HepG2 (cell line): ENCODE measurements around the gene INHBB. TPM values are rescaled to one million over a fixed set of nuclear protein-coding genes. Genes with fewer than 3 reads are reported as not detected.

Experiments
- ATAC-seq: fragments of 200-7000 bp; cut with Tn5 transposase; 3 replicates; pipeline ENCODE4 v1.9.1; 2020; ENCODE audit warnings: mild to moderate bottlenecking, moderate library complexity
- BruUV-seq: library from RNA; stranded (reverse); fragments of 400-500 nt; replicated peaks from 2 replicates; lab custom pipeline; 2021; lab: Mats Ljungman, UMichigan
- CTCF ChIA-PET: fragments of 300-600 bp; formaldehyde crosslinking; extraction: SDS; loops from one replicate; lab custom pipeline; 2021; ENCODE audit warnings: low total read pairs, inconsistent platforms, low intra/inter-chr PET ratio; lab: Yijun Ruan, JAX
- POLR2A ChIA-PET: fragments of 350-600 bp; sonication (Branson Sonifier 250); formaldehyde crosslinking; loops from one replicate; lab custom pipeline; 2020; ENCODE audit warnings: antibody characterized with exemption, inconsistent platforms; lab: Yijun Ruan, JAX
- DNase-seq: peaks from one replicate; pipeline ENCODE4 v3.0.0-alpha.2; 2015; ENCODE audit warnings: low spot score
- FAIRE-seq: peaks from 3 replicates; lab custom pipeline; 2011; peaks lifted over from hg19 to GRCh38; lab: Jason Lieb, UNC
- H2AFZ ChIP-seq: one replicate; pipeline ENCODE4 v1.6.1; 2011; ENCODE audit warnings: low read length, inconsistent platforms
- H3K27ac ChIP-seq: fragments of 300-600 bp; 3 replicates; pipeline ENCODE4 v1.8.0; 2011; ENCODE audit warnings: mixed run types, mild to moderate bottlenecking, mixed read lengths, low read length, inconsistent platforms; ENCODE audit not compliant: insufficient read depth; ENCODE audit errors: extremely low read length
- H3K27me3 ChIP-seq, 2 experiments: fragments of 200-600 bp in 1 of 2; 2 replicates in 1 of 2; 3 replicates in 1 of 2; pipeline versions ENCODE4 v1.6.0 to v1.8.0; 2011; ENCODE audit warnings: low read length in 2 of 2, mild to moderate bottlenecking in 2 of 2, moderate library complexity in 2 of 2, inconsistent platforms in 1 of 2; ENCODE audit not compliant: insufficient read depth in 2 of 2, control insufficient read depth in 1 of 2
- H3K36me3 ChIP-seq, 2 experiments: fragments of 200-600 bp in 1 of 2; replicated peaks in 1 of 2; 2 replicates in 1 of 2; 3 replicates in 1 of 2; pipeline versions ENCODE4 v1.5.1 to v1.8.0; 2011; ENCODE audit warnings: low read length in 2 of 2, inconsistent platforms in 1 of 2; ENCODE audit not compliant: insufficient read depth in 2 of 2, control insufficient read depth in 1 of 2
- H3K4me1 ChIP-seq: 2 replicates; pipeline ENCODE4 v1.5.1; 2012; ENCODE audit warnings: low read length, inconsistent platforms; ENCODE audit not compliant: insufficient read depth
- H3K4me2 ChIP-seq: 2 replicates; pipeline ENCODE4 v1.6.0; 2011; ENCODE audit warnings: low read depth, low read length, inconsistent platforms
- H3K4me3 ChIP-seq, 3 experiments: fragments of 200-600 bp in 1 of 3; sonication (generic), shearing (Covaris generic) in 1 of 3; replicated peaks in 1 of 3; 2 replicates each; pipeline ENCODE4 v1.5.1; 2011 to 2016; ENCODE audit warnings: low read length in 3 of 3, inconsistent platforms in 2 of 3, low read depth in 2 of 3, mild to moderate bottlenecking in 2 of 3, control low read depth in 1 of 3, mixed read lengths in 1 of 3; ENCODE audit not compliant: insufficient read depth in 1 of 3
- H3K79me2 ChIP-seq: one replicate; pipeline ENCODE4 v1.6.1; 2011; ENCODE audit warnings: low read length, inconsistent platforms; ENCODE audit not compliant: insufficient read depth
- H3K9ac ChIP-seq: 2 replicates; pipeline ENCODE4 v1.6.0; 2011; ENCODE audit warnings: mild to moderate bottlenecking, low read depth, low read length, inconsistent platforms; ENCODE audit not compliant: insufficient read depth
- H3K9me3 ChIP-seq: 2 replicates; pipeline ENCODE4 v1.5.1; 2012; ENCODE audit warnings: mild to moderate bottlenecking, low read length
- H4K20me1 ChIP-seq: 2 replicates; pipeline ENCODE4 v1.6.0; 2011; ENCODE audit warnings: inconsistent platforms, mild to moderate bottlenecking, low read length, moderate library complexity; ENCODE audit not compliant: insufficient read depth
- CREB3 ChIP-seq: sonication (generic); formaldehyde crosslinking; IDR thresholded peaks from 2 replicates; pipeline ENCODE4 v1.5.0; 2020; ENCODE audit warnings: missing genetic modification reagents
- FOXO4 ChIP-seq: sonication (generic); formaldehyde crosslinking; conservative IDR thresholded peaks from 2 replicates; pipeline ENCODE4 v1.8.1; 2023; ENCODE audit warnings: missing genetic modification reagents
- MAF1 ChIP-seq: sonication (generic); formaldehyde crosslinking; IDR thresholded peaks from 2 replicates; pipeline ENCODE4 v1.5.0; 2020; ENCODE audit warnings: missing genetic modification reagents, borderline replicate concordance
- PTBP1 ChIP-seq: fragments of 200-400 bp; formaldehyde crosslinking; IDR thresholded peaks from 2 replicates; pipeline ENCODE4 v1.6.1; 2018; ENCODE audit warnings: low read length, low read depth; ENCODE audit not compliant: poor library complexity, severe bottlenecking
- REXO4 ChIP-seq: sonication (generic); formaldehyde crosslinking; IDR thresholded peaks from 2 replicates; pipeline ENCODE4 v1.8.0; 2022; ENCODE audit warnings: missing genetic modification reagents, mild to moderate bottlenecking, borderline replicate concordance
- TCF12 ChIP-seq, 2 experiments: fragments of 450-650 bp in 1 of 2; sonication (generic) in 1 of 2; formaldehyde crosslinking in 1 of 2; IDR thresholded peaks; 2 replicates each; pipeline versions ENCODE4 v1.6.1 to v1.8.0; 2017 to 2022; ENCODE audit warnings: antibody characterized with exemption in 1 of 2, mild to moderate bottlenecking in 1 of 2, missing genetic modification reagents in 1 of 2, moderate library complexity in 1 of 2
- ZNF24 ChIP-seq: fragments of 450-650 bp; IDR thresholded peaks from 2 replicates; pipeline ENCODE4 v1.6.1; 2017; ENCODE audit warnings: antibody characterized with exemption, mild to moderate bottlenecking
- ZNF263 ChIP-seq: sonication (generic); formaldehyde crosslinking; IDR thresholded peaks from 2 replicates; pipeline ENCODE4 v1.4.0; 2020; ENCODE audit warnings: missing genetic modification reagents
- ZNF431 ChIP-seq: sonication (generic); formaldehyde crosslinking; IDR thresholded peaks from 2 replicates; pipeline ENCODE4 v1.9.0; 2022; ENCODE audit warnings: missing genetic modification reagents, low read depth, mild to moderate bottlenecking, borderline replicate concordance
- ZNF441 ChIP-seq: sonication (generic); formaldehyde crosslinking; IDR thresholded peaks from 2 replicates; pipeline ENCODE4 v1.7.0; 2021; ENCODE audit warnings: missing genetic modification reagents, borderline replicate concordance
- ZNF570 ChIP-seq: sonication (generic); formaldehyde crosslinking; IDR thresholded peaks from 2 replicates; pipeline ENCODE4 v1.4.0; 2020; ENCODE audit warnings: mild to moderate bottlenecking, missing genetic modification reagents, borderline replicate concordance
- ZNF574 ChIP-seq: sonication (generic); formaldehyde crosslinking; IDR thresholded peaks from 2 replicates; pipeline ENCODE4 v1.4.0; 2020; ENCODE audit warnings: missing genetic modification reagents
- ZNF761 ChIP-seq: sonication (generic); formaldehyde crosslinking; conservative IDR thresholded peaks from 2 replicates; pipeline ENCODE4 v1.4.0; 2020; ENCODE audit warnings: mild to moderate bottlenecking, missing genetic modification reagents
- WGBS: methylation state at CpG from one replicate; pipeline ENCODE4 v1.1.6; 2017; ENCODE audit warnings: low lambda C conversion rate; 5-methylcytosine and 5-hydroxymethylcytosine counted together
- in situ Hi-C: cut with HindIII; loops from 2 replicates; pipeline ENCODE4 v1.10.0; 2017; ENCODE audit warnings: low pct_unique_long_range_greater_than_20kb; ENCODE audit not compliant: extremely low pct_ligation_motif_present
- intact Hi-C: fragments of 100-400 bp; cut with micrococcal nuclease; formaldehyde crosslinking; loops from one replicate; pipeline ENCODE4 v1.10.0; 2022; ENCODE audit not compliant: unreplicated experiment
- polyA plus RNA-seq, 8 experiments: library from polyadenylated mRNA; depleted of rRNA in 3 of 8; stranded (reverse) in 7 of 8; unstranded in 1 of 8; fragments of >200 nt; fragmentation: Illumina TruSeq in 4 of 8; extraction: Trizol in 4 of 8; gene quantifications; 2 replicates each; pipeline versions ENCODE4 v1.2.1 to v1.2.3, GENCODE V29; 2011 to 2016; ENCODE audit warnings: low read depth in 4 of 8, missing spikeins in 1 of 8, mixed read lengths in 1 of 8; ENCODE audit not compliant: insufficient read depth in 1 of 8
- total RNA-seq, 5 experiments: library from RNA; depleted of rRNA; stranded (reverse); fragments of >200 nt; fragmentation: Illumina TruSeq; extraction: Trizol; gene quantifications; 2 replicates each; pipeline ENCODE4 v1.2.3, GENCODE V29; 2016; ENCODE audit warnings: low read depth in 1 of 5
- TF ChIP-seq, protein P1 (sequence below): sonication (generic); formaldehyde crosslinking; IDR thresholded peaks from 2 replicates; pipeline ENCODE4 v1.4.0; 2020; ENCODE audit warnings: missing genetic modification reagents
- TF ChIP-seq, protein P2 (sequence below): sonication (generic); formaldehyde crosslinking; IDR thresholded peaks from 2 replicates; pipeline ENCODE4 v1.4.0; 2020; ENCODE audit warnings: missing genetic modification reagents, low read depth, mild to moderate bottlenecking, borderline replicate concordance

The INHBB gene
- total and polyA plus RNA-seq, 2 of the 13 experiments (the other 11 are each of a cell fraction or from before 2014, with no cell fraction given): 0.20 to 1.7 TPM

DNA sequence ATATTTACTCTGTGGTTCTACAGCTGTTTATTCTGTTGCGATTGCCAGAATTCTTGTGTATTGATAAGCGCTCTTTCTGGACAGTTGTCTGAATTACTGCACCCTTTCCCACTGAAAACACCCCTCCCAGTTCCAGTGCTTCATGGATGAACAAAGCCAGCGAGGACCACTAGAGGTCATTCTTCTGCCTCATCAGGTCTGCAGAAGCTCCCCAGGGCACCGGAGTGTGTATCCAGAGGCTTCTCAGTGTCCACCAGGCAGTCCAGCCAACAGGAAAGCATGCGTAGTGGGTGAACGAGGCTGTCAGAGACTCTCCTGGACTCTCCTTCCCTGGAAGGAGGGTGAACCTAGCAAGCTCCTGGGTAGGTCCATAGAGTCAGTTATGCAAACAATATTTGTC lies 40.6 kb upstream of the INHBB start:
- ATAC-seq (peak; percentile 96), FAIRE-seq (peak; percentile 66), DNase-seq (peak; percentile 76)
- intact Hi-C loops: loop anchor here (1.0 to 5.0 kb wide), 2 partner anchors 8 to 73 kb away; no protein-coding TSS in a partner anchor
- in situ Hi-C loops: no loop called here
- Histone ChIP-seq H3K4me3 (no peak overlapping the region), H3K27me3 (no peaks in the 10 kb centered on the region), H3K36me3 (no peaks in the 10 kb centered on the region; a peak in 1 of 5 replicates), H4K20me1 (no peaks in the 10 kb centered on the region), H3K79me2 (no peaks in the 10 kb centered on the region), H2AFZ (no peak overlapping the region), H3K4me2 (no peak overlapping the region), H3K9ac (no peak overlapping the region), H3K27ac (no peak overlapping the region), H3K9me3 (no peaks in the 10 kb centered on the region), H3K4me1 (peaks cover 7% of the 10 kb centered on the region)
- CTCF ChIA-PET: interaction anchor here (0.7 to 0.8 kb wide), 2 partner anchors 370 to 375 kb away, joined by 3 to 5 read pairs; no protein-coding TSS in a partner anchor
- BruUV-seq: no TSS peak
- 42% methylated on average over 5 of the region's 6 CpGs for WGBS
- POLR2A ChIA-PET: no interaction called here
- no peak for TF ChIP-seq ZNF441
- TF ChIP-seq CREB3 (CRISPR knock-in tag): no peak
- no peak for TF ChIP-seq ZNF24
- 0 out of 2 replicates have a peak, but pooled peaks have one; percentile 15 for TF ChIP-seq ZNF574 (CRISPR knock-in tag)
- TF ChIP-seq, protein P1, sequence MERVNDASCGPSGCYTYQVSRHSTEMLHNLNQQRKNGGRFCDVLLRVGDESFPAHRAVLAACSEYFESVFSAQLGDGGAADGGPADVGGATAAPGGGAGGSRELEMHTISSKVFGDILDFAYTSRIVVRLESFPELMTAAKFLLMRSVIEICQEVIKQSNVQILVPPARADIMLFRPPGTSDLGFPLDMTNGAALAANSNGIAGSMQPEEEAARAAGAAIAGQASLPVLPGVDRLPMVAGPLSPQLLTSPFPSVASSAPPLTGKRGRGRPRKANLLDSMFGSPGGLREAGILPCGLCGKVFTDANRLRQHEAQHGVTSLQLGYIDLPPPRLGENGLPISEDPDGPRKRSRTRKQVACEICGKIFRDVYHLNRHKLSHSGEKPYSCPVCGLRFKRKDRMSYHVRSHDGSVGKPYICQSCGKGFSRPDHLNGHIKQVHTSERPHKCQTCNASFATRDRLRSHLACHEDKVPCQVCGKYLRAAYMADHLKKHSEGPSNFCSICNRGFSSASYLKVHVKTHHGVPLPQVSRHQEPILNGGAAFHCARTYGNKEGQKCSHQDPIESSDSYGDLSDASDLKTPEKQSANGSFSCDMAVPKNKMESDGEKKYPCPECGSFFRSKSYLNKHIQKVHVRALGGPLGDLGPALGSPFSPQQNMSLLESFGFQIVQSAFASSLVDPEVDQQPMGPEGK (CRISPR knock-in tag): 0 out of 2 replicates have a peak, but pooled peaks have one; percentile 38
- TF ChIP-seq, protein P2, sequence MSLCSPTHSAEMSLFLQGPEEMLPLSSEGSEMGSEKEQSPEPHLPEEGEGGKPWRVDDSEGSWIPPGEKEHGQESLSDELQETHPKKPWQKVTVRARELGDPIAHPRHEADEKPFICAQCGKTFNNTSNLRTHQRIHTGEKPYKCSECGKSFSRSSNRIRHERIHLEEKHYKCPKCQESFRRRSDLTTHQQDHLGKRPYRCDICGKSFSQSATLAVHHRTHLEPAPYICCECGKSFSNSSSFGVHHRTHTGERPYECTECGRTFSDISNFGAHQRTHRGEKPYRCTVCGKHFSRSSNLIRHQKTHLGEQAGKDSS: peak; percentile 54; the same call in 1 of the 2 replicates
- no peak for TF ChIP-seq FOXO4 (CRISPR knock-in tag)
- no peak for TF ChIP-seq ZNF570
- no peak for TF ChIP-seq MAF1 (CRISPR knock-in tag)
- TF ChIP-seq ZNF263: peak; percentile 16; the same call in 1 of the 2 replicates
- no peak for TF ChIP-seq ZNF761 (CRISPR knock-in tag)
- TF ChIP-seq ZNF431 (CRISPR knock-in tag): no peak
- no peak for TF ChIP-seq REXO4 (CRISPR knock-in tag)
- no peak for TF ChIP-seq PTBP1
- no peak for TF ChIP-seq TCF12 (IDR thresholded peaks at IDR 0.05)
- TF ChIP-seq TCF12 (CRISPR knock-in tag; IDR thresholded peaks at IDR 0.05): no peak
